DMS53 (cell line): Measurements from ENCODE around the gene CYP2A7.
"Not testable (repeated sequence)": the region's sequence is repeated elsewhere in the genome, so short reads cannot be mapped to it uniquely, and the experiment has no call there.

ENCODE experiments used
- DNase-seq: peaks from one replicate; lab custom pipeline; 2025; lab: John Stamatoyannopoulos, UW

CYP2A7 gene

DNA sequence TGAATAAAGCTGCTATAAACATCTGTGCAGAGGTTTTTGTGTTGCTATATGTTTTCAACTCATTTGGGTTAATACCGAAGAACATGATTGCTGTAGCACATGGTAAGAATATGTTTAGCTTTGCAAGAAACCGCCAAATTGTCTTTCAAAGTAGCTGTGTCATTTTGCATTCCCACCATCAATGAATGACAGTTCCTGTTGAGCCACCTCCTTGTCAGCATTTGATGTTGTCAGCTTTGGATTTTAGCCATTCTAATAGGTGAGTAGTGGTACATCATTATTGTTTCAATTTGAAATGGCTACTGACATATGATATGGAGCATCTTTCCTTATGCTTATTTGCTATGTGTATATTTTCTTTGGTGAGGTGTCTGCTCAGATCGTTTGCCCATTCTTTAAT, 40.0 kb downstream of the CYP2A7 start:
- DNase-seq, result not testable (repeated sequence)

DNA sequence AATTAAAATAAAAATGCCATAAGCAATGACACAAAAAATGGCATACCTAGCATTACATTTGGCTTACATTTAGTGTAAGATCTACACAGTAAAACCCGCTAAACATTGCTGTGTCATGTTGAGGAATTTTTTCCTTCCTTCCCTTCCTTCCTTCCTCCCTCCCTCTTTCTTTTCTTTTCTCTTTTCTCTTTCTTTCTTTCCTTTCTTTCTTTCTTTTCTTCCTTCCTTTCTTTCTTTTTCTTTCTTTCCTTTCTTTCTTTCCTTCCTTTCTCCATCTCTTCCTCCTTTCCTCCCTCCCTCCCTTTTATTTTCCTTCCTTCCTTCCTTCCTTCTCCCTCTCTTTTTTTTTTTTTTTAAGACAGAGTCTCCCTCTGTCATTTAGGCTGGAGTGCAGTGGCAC, 43.6 kb downstream of the CYP2A7 start:
- DNase-seq, result not testable (repeated sequence)

DNA sequence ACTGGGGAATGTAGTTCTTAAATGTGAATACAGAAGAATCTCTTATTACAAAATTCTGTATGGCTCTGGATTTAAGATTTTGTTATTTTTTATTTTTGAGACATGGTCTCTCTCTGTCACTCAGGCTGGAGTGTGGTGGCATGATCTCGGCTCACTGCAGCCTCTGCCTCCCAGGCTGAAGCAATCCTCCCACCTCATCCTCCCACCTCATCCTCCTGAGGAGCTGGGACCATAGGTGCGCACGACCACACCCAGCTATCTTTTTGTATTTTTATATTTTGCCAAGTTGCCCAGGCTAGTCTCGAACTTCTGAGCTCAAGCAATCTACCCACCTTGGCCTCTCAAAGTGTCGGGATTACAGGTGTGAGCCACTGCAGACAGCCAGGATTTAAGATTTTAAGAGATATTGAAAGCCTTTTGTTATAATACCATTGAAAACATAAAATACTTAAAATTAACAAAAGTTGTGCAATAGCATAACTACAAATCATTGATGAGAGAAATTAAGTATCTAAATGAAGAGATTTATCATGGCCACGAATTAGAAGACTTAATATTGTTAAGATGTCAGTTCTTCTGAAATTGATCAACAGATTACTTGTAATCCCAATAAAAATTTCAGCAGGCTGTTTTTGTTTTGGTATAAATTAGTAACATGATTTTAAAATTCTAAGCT, 45.1 kb downstream of the CYP2A7 start:
- no peak for DNase-seq

DNA sequence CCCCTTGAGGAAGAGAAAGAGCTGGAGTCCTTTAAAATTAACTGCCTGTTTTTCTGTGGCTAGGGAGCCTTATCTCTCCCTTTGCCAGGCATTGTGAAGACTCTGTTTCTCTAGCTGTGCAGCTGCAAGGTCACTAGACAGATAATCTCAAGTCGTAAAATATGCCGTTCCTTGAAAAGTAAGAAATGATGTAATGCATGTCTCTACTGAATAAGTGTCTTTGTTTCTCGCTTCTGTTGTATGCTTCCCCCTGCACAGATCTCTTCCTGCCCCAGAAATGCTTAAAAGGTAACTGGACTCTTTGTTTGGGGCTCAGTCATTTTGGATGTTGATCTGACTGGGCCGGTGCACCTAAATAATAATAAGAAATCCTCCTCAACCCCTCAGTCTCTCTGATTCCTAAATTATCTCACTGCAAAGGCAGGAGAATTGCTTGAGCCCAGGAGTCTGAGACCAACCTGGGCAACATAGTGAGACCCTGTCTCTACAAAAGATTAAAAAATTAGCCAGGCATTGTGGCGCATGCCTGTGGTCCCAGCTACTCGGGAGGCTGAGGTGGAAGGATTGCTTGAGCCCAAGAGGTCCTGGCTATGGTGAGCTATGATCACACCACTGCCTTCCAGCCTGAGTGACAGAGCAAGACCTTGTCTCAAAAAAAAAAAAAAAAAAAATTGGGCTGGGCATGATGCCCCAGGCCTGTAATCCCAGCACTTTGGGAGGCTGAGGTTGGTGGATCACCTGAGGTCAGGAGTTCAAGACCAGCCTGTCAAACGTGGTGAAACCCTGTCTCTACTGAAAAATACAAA, 48.1 kb downstream of the CYP2A7 start:
- DNase-seq, result not testable (repeated sequence)

DNA sequence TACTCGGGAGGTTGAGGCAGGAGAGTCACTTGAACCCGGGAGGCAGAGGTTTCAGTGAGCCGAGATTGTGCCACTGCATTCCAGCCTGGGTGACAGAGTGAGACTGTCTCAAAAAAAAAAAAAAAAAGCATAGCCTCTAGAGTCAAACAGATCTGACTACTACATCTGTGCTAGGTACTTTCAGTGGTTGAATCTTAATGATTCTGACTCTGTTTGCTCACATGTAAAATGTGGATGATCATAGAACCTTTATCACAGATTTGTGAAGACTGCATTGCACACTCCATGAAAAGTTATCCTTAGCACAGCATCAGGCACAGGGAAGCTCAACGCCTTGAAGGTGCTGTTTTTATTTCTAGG, 49.6 kb downstream of the CYP2A7 start:
- not testable (repeated sequence) for DNase-seq

DNA sequence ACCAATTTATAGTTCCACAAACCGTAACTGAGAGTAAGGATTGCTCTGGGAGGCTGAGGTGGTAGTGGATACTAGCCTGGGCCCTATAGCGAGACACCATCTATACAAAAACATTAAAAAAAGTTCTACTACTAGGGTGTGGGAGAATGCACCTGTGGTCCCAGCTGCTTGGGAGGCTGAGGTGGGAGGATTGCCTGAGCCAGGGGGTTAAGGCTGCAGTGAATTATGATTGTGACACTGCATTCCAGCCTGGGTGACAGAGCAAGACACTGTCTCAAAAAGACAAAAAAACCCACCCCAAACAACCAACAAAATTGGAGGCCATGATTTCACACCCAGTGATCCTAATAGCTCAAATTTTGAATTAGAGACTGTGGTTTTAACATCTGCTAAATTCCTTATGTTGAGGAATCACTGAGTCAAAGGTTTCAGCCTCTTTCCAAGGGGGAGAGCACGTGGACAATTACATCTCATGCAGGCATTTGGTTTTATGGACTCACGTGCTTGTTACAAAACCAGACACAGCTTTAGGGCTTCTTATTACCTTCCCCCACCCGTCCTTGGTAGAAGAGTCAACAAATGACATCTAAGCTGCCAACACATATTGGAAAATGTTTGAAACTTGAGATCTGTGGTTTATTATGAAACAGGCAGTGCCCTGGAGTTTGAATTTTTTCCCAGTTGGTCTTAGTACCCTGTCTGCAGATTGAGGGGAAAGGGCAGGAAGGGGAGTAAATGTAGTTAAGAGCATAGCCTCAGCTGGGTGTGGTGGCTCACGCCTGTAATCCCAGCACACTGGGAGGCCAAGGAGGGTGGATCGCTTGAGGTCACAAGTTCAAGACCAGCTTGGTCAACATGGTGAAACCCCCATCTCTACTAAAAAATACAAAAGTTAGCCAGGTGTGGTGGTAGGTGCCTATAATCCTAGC, 50.3 kb downstream of the CYP2A7 start:
- DNase-seq, result peak; percentile 20

DNA sequence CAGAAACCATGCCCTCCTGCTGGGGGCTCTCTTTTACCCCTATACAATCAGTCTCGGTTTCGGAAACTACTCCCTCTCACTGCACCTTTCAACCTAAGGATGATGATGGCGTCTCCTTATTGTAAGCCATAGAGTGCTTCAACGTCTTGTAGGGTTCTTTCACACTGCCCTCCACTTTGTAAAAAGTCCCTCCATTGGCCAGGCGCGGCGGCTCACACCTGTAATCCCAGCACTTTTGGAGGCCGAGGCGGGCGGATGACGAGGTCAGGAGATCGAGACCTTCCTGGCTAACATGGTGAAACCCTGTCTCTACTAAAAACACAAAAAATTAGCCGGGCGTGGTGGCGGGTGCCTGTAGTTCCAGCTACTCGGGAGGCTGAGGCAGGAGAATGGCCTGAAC, 51.3 kb downstream of the CYP2A7 start:
- DNase-seq, result not testable (repeated sequence)

DNA sequence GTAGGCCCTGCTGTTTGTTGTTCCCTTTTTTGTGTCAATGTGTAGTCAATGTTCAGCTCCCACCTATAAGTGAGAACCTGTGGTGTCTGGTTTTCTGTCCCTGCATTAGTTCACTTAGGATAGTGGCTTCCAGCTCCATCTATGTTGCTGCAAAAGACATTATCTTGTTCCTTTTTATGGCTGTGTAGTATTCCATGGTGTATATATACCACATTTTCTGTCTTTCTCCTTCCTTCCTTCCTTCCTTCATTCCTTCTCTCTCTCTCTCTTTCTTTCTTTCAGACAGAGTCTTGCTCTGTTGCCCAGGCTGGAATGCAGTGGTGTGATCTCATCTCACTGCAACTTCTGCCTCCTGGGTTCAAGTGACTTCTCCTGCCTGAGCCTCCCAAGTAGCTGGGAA, 52.8 kb downstream of the CYP2A7 start:
- no peak for DNase-seq

DNA sequence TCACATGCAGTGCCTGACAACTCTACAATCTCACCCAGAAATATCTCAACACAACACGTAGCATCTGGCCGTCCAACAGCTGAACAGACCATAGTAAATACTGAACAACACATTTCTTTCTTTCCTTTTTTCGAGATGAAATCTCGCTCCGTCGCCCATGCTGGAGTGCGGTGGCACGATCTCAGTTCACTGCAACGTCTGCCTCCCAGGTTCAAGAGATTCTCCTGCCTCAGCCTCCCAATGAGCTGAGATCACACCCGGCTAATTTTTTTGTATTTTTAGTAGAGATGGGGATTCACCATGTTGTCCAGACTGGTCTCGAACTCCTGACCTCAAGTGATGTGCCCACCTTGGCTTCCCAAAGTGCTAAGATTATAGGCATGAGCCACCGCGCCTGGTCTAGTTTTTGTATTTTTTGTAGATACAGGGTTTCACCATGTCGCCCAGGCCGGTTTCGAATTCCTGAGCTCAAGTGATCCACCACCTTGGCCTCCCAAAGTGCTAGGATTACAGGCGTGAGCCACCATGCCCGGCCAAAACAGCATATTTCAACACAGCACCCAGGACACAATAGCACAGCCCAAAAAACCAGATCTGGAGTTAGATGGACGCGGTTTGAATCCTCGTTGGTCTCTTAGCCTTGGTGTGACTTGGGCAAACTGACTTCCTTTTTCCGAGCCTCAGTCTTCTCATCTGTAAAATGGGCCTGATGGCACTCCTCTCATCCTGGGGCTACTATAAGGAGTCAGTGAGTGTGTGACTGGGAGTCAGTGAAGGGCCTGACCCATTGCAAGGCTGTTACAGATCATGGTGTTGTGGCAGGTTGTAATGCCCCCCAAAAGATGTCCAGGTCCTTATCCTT, 54.4 kb downstream of the CYP2A7 start:
- no peak for DNase-seq

DNA sequence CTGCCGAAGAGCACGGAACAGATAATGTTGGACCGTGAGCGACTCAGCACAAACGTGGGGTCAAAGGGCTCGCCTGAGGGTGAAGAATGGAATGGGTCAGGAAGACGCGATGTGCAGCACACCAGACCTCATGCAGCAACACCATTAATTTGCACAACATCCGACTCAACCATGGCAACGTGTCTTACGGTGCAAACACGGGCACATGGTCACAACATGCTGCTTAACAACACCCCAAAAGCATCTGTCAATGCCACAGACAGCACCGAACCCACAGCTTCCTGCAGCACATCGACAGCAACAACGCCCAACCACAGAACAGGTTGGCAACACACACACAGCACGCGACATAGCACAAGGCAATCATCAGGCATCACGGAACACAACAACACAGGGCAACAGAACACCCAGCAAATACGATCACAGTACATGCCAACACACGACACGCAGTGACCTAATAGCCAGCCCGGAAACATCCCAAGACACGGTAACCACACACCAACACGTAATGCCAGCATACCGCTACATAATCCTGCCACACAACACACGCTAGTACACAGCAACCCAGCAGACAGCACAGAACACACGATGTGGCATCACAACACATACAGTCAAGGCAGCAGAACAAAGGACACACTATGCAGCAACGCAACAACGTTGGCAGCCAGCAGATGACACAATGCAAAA, 55.2 kb downstream of the CYP2A7 start:
- DNase-seq, result not testable (repeated sequence)

DNA sequence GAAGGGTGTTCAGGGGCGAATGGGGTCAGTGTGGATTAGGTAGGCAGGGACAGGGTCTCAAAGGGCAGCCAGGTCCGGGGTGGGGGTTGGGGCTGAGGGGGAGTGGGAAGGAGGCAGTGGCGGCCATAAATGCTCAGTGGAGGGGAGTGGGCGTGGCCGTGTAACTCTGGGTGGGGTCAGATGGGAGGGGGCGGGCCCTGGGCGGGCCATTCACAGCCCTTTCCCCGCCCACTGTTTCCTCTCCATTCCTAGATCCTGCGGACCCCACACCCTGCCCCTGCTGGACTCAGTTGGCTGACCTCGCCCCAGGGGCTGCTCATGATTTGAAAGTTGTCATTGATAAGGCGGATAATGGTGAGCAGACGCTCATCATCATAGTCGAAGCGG, 55.7 kb downstream of the CYP2A7 start:
- not testable (repeated sequence) for DNase-seq

DNA sequence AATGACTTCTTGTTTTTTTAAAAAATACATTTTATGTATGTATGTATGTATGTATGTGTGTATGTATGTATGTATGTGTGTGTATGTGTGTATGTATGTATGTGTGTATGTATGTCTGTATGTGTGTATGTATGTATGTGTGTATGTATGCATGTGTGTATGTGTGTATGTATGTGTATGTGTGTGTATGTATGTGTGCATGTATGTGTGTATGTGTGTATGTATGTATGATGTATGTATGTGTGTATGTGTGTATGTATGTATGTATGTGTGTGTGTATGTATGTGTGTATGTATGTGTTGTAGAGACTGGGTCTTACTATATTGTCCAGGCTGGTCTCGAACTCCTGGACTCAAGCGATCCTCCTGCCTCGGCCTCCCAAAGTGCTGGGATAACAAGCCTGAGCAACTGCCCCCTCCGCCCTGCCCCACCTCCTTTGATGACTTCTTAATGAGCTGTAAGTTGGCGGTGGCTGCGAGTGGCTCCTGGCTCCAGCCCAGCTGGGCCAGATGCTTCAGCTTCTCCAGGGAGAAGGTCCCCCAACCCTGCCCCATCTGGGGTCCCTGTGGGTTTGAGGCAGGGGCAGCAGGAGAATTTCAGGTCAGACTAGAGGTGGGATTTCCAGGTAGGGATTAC, 56.5 kb downstream of the CYP2A7 start:
- DNase-seq, result not testable (repeated sequence)
